Endometrial microvascular endothelial cells (primary cell): ENCODE results near the gene DCAF15. TPM values are rescaled to one million over a fixed set of nuclear protein-coding genes. Genes with fewer than 3 reads are reported as not detected.
"Not testable (repeated sequence)": the region's sequence is repeated elsewhere in the genome, so short reads cannot be mapped to it uniquely, and the experiment has no call there.

Experiments
- in situ Hi-C: cut with HindIII; loops from 2 replicates; pipeline ENCODE4 v1.10.0; 2017; ENCODE audit warnings: low sequenced_read_pairs, low pct_unique_long_range_greater_than_20kb; ENCODE audit errors: inconsistent ontology term
- total RNA-seq: library from RNA; depleted of rRNA; stranded (reverse); fragments of >200 nt; gene quantifications from one replicate; pipeline ENCODE4 v1.2.3, GENCODE V29; 2015; ENCODE audit errors: inconsistent ontology term

The DCAF15 gene
- total RNA-seq, 1 donor from 2014 or later: 49.3 TPM

DNA sequence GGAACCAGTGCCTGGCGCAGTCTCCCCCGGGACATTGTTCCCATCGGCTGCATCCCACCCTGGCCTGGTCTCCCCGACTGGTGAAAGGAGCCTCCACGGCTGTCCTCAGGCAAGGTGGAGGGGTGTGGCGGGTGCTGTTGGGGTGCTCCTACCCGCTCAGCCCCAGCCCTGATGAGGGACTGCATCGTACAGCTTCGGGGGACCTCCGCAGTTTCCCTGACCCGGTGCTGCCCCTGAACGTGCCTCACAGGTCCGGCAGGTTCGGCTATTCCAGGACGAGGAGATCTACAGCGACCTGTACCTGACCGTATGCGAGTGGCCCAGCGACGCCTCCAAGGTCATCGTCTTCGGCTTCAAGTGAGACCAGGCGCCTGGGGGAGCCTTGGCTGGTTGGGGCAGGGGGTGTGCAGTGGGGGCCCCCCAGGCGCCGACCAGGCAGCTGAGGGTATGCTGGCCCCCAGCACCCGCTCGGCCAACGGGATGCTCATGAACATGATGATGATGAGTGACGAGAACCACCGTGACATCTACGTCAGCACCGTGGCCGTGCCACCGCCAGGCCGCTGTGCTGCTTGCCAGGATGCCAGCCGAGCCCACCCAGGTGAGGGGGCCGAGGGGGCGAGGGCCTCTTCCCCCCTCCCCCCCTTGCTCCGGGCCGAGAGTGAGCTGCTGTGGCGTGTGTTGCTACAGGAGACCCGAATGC lies 3.5 kb downstream of the DCAF15 start:
- in situ Hi-C loops: no loop called here

DNA sequence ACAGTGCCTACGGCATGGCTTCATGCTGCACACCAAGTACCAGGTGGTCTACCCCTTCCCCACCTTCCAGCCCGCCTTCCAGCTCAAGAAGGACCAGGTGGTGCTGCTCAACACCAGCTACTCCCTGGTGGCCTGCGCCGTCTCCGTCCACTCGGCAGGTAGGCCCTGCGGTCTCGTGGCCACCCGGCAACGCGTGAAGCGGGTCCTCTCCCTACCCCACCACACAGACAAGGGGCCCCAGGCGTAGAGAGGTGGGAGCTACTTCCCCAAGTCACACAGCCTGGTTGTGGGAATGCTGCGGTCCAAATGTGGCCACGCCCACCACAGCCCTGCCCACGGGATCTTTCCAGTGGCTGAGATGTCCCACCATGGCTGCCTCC lies 4.0 kb downstream of the DCAF15 start:
- in situ Hi-C loops: no loop called here

DNA sequence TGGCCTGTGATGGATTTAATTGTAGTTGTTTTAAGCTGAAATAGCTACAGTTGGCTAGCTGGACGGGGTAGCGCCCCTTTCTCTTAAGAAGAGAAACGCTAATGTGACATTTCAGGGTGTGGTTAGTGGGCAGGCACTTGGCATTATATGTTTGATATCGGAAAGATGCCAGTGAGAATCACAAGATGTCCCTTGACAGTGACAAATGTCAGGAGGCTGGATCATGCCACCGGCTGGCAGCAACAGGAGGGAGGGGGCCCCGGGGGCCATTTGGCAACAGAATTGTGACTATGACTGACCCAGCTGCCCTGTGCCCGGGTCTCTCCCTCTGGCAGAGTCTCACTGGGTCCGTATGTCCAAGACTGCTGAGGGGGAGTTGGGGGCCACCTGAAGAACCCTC lies 4.7 kb downstream of the DCAF15 start:
- in situ Hi-C loops: no loop called here

DNA sequence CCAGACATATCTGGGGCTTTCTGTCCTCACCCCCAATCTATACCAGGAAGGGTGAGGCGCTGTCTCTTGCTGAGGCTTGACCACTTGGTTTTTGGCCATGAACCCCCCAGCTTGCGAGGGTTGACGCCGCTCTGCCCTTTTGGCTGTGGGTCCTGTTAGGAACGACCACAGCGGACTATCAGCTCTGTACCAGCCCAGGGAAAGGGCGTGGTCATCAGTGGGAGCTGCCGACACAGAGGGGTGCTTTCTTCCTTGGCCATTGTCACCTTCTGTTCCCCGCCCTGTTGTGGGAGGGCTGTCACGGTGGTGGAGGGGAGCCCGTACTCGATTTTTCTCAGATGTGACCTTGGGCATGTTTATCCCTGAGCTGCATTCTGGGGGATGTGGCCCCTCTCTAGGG lies 5.7 kb downstream of the DCAF15 start:
- in situ Hi-C loops: no loop called here

DNA sequence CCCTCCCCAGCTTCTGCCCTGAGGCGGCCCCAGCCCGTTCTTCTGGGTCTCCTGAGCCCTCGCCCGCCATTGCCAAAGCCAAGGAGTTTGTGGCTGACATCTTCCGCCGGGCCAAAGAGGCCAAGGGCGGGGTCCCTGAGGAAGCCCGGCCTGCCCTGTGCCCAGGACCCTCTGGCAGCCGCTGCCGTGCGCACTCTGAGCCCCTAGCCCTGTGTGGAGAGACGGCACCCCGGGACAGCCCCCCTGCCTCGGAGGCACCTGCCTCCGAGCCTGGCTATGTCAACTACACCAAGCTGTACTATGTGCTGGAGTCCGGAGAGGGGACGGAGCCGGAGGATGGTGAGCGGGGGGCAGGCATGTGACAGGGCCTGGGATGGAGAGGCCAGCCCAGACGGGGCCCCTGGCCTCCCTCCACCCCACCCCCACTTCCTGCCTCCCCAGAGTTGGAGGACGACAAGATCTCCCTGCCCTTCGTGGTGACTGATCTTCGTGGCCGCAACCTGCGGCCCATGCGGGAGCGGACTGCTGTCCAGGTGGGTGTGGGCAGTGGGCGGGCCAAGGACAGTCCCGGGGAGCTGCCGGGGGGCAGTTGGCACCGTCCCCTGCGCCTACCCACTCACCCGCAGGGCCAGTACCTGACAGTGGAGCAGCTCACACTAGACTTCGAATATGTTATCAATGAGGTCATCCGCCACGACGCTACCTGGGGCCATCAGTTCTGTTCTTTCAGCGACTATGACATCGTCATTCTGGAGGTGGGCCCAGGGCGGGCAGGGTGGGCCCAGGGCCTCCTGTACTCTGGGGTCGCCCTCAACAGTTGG lies 7.0 kb downstream of the DCAF15 start:
- in situ Hi-C loops: no loop called here

DNA sequence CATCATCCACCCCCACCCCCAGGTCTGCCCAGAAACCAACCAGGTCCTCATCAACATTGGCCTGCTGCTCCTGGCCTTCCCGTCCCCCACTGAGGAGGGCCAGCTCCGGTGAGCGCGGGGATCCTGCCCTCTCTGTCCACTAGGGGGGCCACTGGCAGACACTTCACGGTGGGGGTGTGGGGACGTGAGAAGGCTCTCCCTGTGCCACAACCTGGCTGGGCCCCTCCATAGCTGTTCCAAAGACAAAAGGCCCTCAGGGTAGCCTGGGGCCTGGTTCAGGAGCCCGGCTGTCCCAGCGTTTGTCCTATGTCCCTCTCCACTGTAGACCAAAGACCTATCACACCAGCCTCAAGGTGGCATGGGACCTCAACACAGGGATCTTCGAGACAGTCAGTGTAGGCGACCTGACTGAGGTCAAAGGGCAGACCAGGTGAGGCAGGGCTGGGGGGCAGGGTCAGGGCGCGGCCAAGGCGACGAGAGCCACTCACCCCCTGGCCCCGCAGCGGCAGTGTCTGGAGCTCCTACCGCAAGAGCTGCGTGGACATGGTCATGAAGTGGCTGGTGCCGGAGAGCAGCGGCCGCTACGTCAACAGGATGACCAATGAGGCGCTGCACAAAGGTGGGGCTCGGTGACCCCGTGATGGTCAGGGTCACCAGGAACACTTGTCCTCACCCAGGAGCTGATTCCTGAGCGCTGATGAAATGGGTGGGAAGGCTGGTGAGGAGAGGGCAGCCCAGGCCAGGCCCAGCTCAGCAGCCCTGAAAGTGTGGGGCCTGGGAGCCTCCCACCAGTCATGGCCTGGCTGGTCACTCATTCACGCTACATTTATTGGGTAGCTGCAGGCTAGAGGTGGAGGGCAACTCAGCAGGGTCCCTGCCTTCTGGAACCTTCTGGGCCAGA lies 7.9 kb downstream of the DCAF15 start:
- in situ Hi-C loops: no loop called here

DNA sequence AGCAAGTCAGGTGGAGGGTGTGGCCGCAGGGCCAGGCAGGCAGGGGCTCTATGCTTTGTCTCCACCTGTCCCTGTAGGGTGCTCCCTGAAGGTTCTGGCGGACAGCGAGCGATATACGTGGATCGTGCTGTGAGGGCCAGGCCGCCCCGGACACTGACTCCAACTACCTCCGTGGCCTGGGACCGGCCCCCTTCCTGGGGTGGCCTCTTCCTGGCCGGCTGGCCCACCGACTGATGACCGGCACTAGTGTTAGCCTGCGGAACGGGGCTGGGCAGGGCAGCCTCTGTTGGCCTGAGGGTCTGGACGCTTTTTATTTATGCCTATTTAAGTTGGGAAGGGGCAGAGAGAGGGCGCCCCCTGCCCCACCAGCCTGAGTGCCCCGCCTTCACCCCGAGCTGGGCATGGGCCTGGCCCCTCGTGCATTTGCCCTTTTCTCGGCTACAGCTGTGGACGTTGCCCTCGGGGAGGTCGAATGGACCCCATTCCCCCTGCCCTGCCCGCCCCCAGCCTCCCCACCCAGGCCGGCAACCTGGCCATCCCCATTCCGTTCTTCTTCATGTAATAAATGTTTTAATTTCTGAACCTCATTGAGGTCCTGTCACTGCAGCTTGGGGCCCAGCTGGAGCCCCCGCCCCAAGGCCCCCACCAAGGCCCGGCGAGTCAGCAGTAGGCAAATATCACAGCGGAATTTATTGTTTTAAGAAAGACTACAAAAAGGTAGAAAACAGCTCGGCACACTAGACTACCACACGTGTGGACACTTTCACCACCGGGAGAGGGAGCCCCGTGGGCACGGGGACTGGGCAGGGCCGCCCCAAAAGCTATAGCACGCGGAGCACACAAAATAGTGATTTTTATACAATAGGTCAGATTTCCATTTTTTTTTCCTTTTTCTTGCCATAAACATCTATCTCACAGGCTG lies 8.8 kb downstream of the DCAF15 start:
- in situ Hi-C loops: no loop called here

DNA sequence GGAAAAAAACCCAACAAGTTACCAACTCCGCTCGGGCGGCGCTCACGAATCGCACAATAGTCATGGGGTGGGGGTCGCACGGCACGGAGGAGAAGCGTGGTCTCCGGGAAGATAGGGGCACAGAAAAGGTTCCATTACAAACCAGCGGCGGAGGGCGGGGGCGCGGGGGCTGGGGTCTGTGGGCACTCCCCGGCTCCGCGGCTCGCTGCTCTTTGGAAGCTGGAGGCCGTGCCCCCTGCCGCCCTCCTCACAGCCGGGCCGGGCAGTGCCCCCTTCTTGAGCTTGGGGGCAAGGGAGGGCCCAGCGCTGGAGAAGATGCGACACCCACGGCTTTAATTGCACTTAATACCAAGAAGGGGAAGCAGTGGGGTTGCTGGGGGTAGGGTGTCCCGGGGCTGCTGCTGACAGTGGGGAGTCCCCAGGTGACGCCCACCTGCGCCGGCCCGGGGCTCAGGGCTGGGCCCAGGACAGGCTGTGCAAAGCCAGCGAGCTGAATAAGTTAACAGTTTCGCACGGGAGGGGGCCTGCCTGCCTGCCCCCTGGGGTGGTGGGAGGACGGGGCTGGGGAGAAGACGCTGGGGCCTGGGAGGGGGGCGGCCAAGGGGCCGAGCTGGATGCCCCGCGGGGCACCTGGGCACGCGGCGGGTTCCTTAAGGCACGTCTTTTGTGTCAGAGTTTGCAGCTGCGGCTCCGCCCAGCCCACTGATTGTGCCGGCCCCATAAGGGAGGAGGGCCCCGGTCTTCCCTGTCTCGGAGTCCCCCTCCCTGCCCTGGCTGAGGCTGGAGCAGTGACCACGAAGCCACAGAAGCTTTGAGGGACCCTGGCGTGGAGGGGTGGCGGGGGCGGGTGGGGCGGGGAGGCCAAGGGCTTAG lies 9.8 kb downstream of the DCAF15 start:
- in situ Hi-C loops: no loop called here

DNA sequence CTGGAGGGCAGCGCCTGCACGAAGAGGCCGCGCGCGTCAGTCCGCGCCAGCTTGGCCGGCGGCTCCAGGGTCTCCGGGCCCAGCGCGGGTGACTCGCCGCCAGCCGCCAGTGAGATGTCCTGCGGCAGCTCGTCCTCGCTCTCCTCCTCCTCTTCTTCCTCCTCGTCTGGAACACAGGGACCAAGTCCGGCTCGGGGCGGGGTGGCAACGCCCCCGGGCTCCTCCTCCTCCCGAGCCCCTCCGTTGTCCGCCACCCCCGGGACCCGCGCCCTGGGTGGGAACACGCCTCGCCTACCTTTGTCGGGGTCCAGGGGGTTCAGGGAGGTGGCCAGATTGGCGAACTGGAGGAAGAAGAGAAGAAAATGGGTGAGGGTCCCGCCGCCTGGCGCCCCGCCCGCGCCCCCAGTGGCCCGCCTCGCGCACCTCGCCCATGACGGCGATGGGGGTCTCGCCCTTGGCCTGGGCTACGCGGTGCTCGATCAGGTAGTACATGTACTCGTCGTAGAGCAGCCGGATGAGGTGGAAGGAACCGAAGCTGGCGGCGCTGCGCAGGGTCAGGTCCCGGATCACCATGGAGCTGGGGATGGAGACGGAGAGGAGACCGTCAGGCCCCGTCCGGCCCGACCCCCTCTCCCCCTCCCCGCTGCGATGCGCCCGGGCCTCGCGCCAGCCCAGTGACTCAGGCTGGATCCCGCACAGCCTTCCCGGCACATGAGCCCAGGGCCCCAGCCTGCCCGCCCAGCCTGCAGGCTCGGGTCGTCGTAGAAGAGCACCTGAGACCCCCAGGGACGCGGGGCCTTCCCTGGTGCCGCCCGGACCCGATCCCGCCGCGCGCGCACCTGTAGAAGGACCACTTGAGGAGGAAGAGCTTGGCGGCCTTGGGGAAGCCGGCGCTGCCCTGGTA lies 10.6 kb downstream of the DCAF15 start:
- in situ Hi-C loops: no loop called here

DNA sequence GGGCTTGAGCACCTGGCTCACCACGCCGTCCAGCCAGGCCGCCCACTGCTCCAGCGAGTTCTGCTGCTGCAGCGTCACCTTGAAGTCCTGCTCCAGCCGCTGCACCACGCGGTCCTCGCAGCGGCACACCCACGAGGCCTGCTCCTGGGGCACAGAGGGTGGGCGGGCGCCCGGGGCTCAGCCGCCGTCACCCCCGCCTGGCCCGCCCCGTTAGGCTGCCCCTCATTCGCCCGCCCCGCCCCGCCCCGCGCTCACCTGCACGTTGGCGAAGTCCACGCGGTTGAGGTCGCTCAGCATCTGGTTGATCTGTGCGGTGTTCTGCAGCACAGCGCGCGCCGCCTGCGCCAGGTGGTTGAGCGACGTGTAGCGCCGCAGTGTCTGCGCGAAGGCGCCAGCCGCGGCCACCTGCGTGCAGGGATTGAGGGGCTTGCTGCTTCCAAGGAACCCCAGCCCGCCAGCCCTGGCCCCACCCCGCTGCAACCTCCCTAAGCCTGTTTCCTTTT lies 11.3 kb downstream of the DCAF15 start:
- in situ Hi-C loops: no loop called here

DNA sequence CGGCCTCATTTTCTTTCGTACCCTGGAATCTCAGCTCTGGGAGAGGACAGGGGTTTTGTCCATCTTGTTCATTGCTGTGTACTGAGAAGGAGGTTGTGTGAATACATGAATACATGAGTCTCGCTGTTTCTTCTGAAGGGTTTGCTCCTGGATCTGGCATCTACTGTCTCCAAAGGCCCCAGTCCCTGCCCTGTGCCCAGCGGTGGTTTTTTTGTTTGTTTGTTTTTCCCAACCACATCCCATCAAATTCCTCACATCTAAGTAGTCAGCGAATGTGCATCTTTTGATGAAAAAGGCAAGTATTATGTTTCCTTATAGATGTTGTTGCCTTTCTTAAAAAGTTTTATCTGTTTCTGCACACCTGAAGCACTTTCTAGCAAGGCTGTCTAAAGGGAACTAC lies 12.5 kb downstream of the DCAF15 start:
- in situ Hi-C loops: no loop called here

DNA sequence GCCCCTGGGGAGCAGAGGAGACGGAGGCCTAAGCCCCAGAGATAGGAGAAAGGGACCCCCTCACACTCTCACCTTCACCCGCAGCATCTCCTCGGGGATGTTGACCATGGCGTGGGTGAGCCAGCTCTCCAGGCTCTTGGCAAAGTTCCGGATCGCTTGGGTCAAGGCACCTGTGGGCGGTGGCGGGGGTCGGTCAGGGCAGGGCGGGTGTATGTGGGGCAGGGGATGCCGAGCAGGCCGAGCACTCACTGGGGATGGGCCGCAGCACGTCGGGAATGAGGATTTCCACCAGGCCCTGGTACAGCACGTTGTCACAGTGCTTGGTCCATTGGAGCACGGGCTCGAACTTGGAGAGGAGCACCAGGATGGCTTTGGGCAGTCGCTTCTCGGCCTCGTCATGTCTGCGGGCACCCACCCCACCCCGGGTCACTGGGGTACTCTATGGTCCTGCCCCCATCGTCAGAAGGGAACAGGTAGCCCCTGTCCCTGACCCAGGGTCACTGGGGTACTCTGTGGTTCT lies 13.1 kb downstream of the DCAF15 start:
- in situ Hi-C loops: no loop called here

DNA sequence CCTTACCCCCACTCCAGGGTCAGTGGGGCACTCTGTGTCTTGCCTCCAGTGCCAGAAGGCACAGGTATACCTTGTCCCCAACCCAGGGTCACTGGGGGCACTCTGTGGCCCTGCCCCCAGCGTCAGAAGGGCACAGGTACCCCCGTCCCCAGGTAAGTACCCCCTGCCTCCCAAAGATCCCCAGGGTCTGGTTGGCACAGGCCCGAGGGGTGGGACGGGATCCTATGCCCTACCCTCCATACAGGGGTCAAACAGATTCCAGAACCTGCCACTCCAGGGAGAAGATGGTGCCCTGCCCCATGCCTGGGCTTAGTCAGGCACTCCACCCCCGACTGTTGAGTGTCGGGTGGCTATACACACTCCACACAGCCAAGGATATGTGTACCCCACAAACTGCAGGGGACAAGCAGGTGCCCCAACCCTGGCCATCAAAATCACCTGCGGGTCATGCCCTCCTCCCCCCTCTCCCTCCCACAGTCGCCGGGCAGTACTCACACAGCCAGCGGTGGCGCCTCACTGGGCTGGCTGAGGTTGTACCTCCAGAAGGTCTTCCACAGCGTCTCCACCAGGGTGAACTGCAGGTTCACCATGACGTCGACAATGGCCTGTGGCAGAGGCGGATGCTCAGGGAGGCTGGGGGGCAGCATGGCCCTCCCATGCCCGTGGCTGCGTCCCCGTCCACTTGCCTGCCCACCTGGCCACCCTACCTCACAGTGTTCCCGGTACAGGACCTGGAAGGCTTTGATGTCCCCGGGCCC lies 13.8 kb downstream of the DCAF15 start:
- in situ Hi-C loops: no loop called here

DNA sequence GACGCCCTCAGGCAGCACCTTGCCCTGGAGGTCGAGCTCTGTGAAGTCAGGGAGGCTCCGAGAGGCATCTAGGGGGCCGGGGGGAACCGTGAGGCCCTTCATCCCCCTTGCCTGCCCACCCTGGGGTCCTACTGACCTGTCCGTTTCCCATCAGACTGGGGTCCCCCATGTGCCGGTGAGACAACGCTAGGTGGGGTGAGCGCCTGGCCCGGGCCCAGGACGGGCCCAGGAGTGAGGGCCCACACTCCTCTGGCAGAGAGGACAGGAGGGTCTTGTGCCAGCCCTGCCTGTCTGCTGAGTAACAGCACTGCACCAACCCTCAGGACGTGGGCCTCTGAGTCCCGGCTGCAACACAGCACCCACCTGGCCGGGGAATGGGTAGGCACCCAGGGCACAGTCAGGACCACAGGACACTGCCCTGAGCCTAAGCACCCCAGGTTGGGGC lies 14.4 kb downstream of the DCAF15 start:
- in situ Hi-C loops: no loop called here

DNA sequence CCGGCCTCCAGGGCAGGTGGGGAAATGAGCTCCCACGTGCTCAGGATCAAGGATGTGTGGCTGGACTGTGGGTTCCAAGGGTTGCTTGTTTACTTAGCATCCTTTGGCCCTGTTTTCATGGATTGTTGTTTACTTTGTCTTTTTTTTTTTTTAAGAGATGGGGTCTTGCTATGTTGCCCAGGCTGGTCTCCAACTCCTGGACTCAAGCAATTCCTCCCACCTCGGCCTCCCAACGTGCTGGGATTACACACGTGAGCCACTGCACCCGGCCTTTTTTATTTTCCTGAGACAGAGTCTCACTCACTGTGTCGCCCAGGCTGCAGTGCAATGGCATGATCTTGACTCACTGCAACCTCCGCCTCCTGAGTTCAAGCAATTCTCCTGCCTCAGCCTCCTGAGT lies 14.9 kb downstream of the DCAF15 start:
- in situ Hi-C loops: not testable (repeated sequence)
